HepG2 (cell line): ENCODE data around the gene SURF2. TPM values are rescaled to one million over a fixed set of nuclear protein-coding genes. Genes with fewer than 3 reads are reported as not detected.

Experiments used
- ATAC-seq: fragments of 200-7000 bp; cut with Tn5 transposase; 3 replicates; pipeline ENCODE4 v1.9.1; 2020; ENCODE audit warnings: mild to moderate bottlenecking, moderate library complexity
- BruUV-seq: library from RNA; stranded (reverse); fragments of 400-500 nt; replicated peaks from 2 replicates; lab custom pipeline; 2021; lab: Mats Ljungman, UMichigan
- CTCF ChIA-PET: fragments of 300-600 bp; formaldehyde crosslinking; extraction: SDS; loops from one replicate; lab custom pipeline; 2021; ENCODE audit warnings: low total read pairs, inconsistent platforms, low intra/inter-chr PET ratio; lab: Yijun Ruan, JAX
- POLR2A ChIA-PET: fragments of 350-600 bp; sonication (Branson Sonifier 250); formaldehyde crosslinking; loops from one replicate; lab custom pipeline; 2020; ENCODE audit warnings: antibody characterized with exemption, inconsistent platforms; lab: Yijun Ruan, JAX
- DNase-seq: peaks from one replicate; pipeline ENCODE4 v3.0.0-alpha.2; 2015; ENCODE audit warnings: low spot score
- FAIRE-seq: peaks from 3 replicates; lab custom pipeline; 2011; peaks lifted over from hg19 to GRCh38; lab: Jason Lieb, UNC
- H2AFZ ChIP-seq: one replicate; pipeline ENCODE4 v1.6.1; 2011; ENCODE audit warnings: low read length, inconsistent platforms
- H3K27ac ChIP-seq: fragments of 300-600 bp; 3 replicates; pipeline ENCODE4 v1.8.0; 2011; ENCODE audit warnings: mixed run types, mild to moderate bottlenecking, mixed read lengths, low read length, inconsistent platforms; ENCODE audit not compliant: insufficient read depth; ENCODE audit errors: extremely low read length
- H3K27me3 ChIP-seq, 2 experiments: fragments of 200-600 bp in 1 of 2; 2 replicates in 1 of 2; 3 replicates in 1 of 2; pipeline versions ENCODE4 v1.6.0 to v1.8.0; 2011; ENCODE audit warnings: low read length in 2 of 2, mild to moderate bottlenecking in 2 of 2, moderate library complexity in 2 of 2, inconsistent platforms in 1 of 2; ENCODE audit not compliant: insufficient read depth in 2 of 2, control insufficient read depth in 1 of 2
- H3K36me3 ChIP-seq, 2 experiments: fragments of 200-600 bp in 1 of 2; replicated peaks in 1 of 2; 2 replicates in 1 of 2; 3 replicates in 1 of 2; pipeline versions ENCODE4 v1.5.1 to v1.8.0; 2011; ENCODE audit warnings: low read length in 2 of 2, inconsistent platforms in 1 of 2; ENCODE audit not compliant: insufficient read depth in 2 of 2, control insufficient read depth in 1 of 2
- H3K4me1 ChIP-seq: 2 replicates; pipeline ENCODE4 v1.5.1; 2012; ENCODE audit warnings: low read length, inconsistent platforms; ENCODE audit not compliant: insufficient read depth
- H3K4me2 ChIP-seq: 2 replicates; pipeline ENCODE4 v1.6.0; 2011; ENCODE audit warnings: low read depth, low read length, inconsistent platforms
- H3K4me3 ChIP-seq, 3 experiments: fragments of 200-600 bp in 1 of 3; sonication (generic), shearing (Covaris generic) in 1 of 3; replicated peaks in 1 of 3; 2 replicates each; pipeline ENCODE4 v1.5.1; 2011 to 2016; ENCODE audit warnings: low read length in 3 of 3, inconsistent platforms in 2 of 3, low read depth in 2 of 3, mild to moderate bottlenecking in 2 of 3, control low read depth in 1 of 3, mixed read lengths in 1 of 3; ENCODE audit not compliant: insufficient read depth in 1 of 3
- H3K79me2 ChIP-seq: one replicate; pipeline ENCODE4 v1.6.1; 2011; ENCODE audit warnings: low read length, inconsistent platforms; ENCODE audit not compliant: insufficient read depth
- H3K9ac ChIP-seq: 2 replicates; pipeline ENCODE4 v1.6.0; 2011; ENCODE audit warnings: mild to moderate bottlenecking, low read depth, low read length, inconsistent platforms; ENCODE audit not compliant: insufficient read depth
- H3K9me3 ChIP-seq: 2 replicates; pipeline ENCODE4 v1.5.1; 2012; ENCODE audit warnings: mild to moderate bottlenecking, low read length
- H4K20me1 ChIP-seq: 2 replicates; pipeline ENCODE4 v1.6.0; 2011; ENCODE audit warnings: inconsistent platforms, mild to moderate bottlenecking, low read length, moderate library complexity; ENCODE audit not compliant: insufficient read depth
- MXD4 ChIP-seq: IDR thresholded peaks from 2 replicates; pipeline ENCODE4 v1.6.1; 2016; ENCODE audit warnings: mild to moderate bottlenecking, missing biosample characterization, missing genetic modification reagents
- RBFOX2 ChIP-seq: fragments of 200-400 bp; formaldehyde crosslinking; IDR thresholded peaks from 2 replicates; pipeline ENCODE4 v1.6.1; 2017; ENCODE audit warnings: low read depth, mild to moderate bottlenecking, low read length
- ZMAT5 ChIP-seq: sonication (generic); formaldehyde crosslinking; IDR thresholded peaks from 2 replicates; pipeline ENCODE4 v1.5.0; 2020; ENCODE audit warnings: mild to moderate bottlenecking, low read depth, missing genetic modification reagents, borderline replicate concordance
- WGBS: methylation state at CpG from one replicate; pipeline ENCODE4 v1.1.6; 2017; ENCODE audit warnings: low lambda C conversion rate; 5-methylcytosine and 5-hydroxymethylcytosine counted together
- in situ Hi-C: cut with HindIII; loops from 2 replicates; pipeline ENCODE4 v1.10.0; 2017; ENCODE audit warnings: low pct_unique_long_range_greater_than_20kb; ENCODE audit not compliant: extremely low pct_ligation_motif_present
- intact Hi-C: fragments of 100-400 bp; cut with micrococcal nuclease; formaldehyde crosslinking; loops from one replicate; pipeline ENCODE4 v1.10.0; 2022; ENCODE audit not compliant: unreplicated experiment
- polyA plus RNA-seq, 8 experiments: library from polyadenylated mRNA; depleted of rRNA in 3 of 8; stranded (reverse) in 7 of 8; unstranded in 1 of 8; fragments of >200 nt; fragmentation: Illumina TruSeq in 4 of 8; extraction: Trizol in 4 of 8; gene quantifications; 2 replicates each; pipeline versions ENCODE4 v1.2.1 to v1.2.3, GENCODE V29; 2011 to 2016; ENCODE audit warnings: low read depth in 4 of 8, missing spikeins in 1 of 8, mixed read lengths in 1 of 8; ENCODE audit not compliant: insufficient read depth in 1 of 8
- total RNA-seq, 5 experiments: library from RNA; depleted of rRNA; stranded (reverse); fragments of >200 nt; fragmentation: Illumina TruSeq; extraction: Trizol; gene quantifications; 2 replicates each; pipeline ENCODE4 v1.2.3, GENCODE V29; 2016; ENCODE audit warnings: low read depth in 1 of 5

The SURF2 gene
- total and polyA plus RNA-seq, 2 of the 13 experiments (the other 11 are each of a cell fraction or from before 2014, with no cell fraction given): 6.3 to 13.6 TPM

- in situ Hi-C loops (loop anchor here (5.0 kb wide), 1 partner anchor 145 kb away; no protein-coding TSS in a partner anchor), intact Hi-C loops (no loop called here)
- H4K20me1 ChIP-seq: 0 out of 2 replicates have a peak, but pooled peaks cover 7% of the 10 kb centered on the region
- no peak for FAIRE-seq
- H3K4me1 ChIP-seq: peaks cover 20% of the 10 kb centered on the region
- H3K79me2 ChIP-seq: peaks cover 26% of the 10 kb centered on the region
- no TSS peak for BruUV-seq
- ChIA-PET POLR2A (no interaction called here), CTCF (no interaction called here)
- WGBS: 99% methylated on average over 57 of the region's 57 CpGs
- H2AFZ ChIP-seq: no peak overlapping the region
- no peaks in the 10 kb centered on the region; a peak in 1 of 5 replicates for H3K27me3 ChIP-seq
- TF ChIP-seq ZMAT5 (CRISPR knock-in tag): no peak
- TF ChIP-seq RBFOX2: peak; percentile 62
- no peak for ATAC-seq
- H3K36me3 ChIP-seq: peaks cover 18 to 41% of the 10 kb centered on the region in 2 experiments; a peak in 4 of 5 replicates
- no peak overlapping the region for H3K4me2 ChIP-seq
- no peak for DNase-seq
- H3K4me3 ChIP-seq: no peak overlapping the region
- no peak overlapping the region for H3K27ac ChIP-seq
- no peak overlapping the region for H3K9ac ChIP-seq
- H3K9me3 ChIP-seq: no peaks in the 10 kb centered on the region
Measured at GRCh38 chr9:133331641-133332380, 24.5 kb upstream of the SURF2 start.

DNA sequence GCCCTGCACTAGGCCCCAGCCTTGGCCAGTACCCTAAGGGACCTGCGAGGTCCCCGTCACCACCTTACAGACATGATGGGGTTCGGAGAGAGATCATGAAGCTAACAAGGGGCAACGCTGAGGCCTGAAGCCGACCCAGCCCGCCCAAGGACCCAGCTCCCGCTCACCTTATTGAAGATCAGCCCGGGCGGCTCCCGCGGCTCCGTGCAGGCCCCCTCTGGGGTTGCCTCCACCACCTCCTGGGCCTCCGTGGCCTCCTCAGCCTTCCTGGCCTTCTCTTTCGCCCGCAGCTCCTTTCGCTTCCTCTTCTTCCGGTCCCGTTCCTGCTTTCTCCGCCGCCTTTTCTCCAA, 24.0 kb upstream of the SURF2 start:
- 0 out of 2 replicates have a peak, but pooled peaks cover 7% of the 10 kb centered on the region for H4K20me1 ChIP-seq
- no peak overlapping the region for H3K4me3 ChIP-seq
- intact Hi-C loops (no loop called here), in situ Hi-C loops (loop anchor here (5.0 kb wide), 1 partner anchor 145 kb away; no protein-coding TSS in a partner anchor)
- FAIRE-seq: no peak
- peaks cover 22% of the 10 kb centered on the region for H3K4me1 ChIP-seq
- H3K9ac ChIP-seq: no peak overlapping the region
- peaks cover 18 to 41% of the 10 kb centered on the region in 2 experiments; a peak in 4 of 5 replicates for H3K36me3 ChIP-seq
- no peak overlapping the region for H2AFZ ChIP-seq
- 91% methylated on average over 20 of the region's 20 CpGs for WGBS
- no peaks in the 10 kb centered on the region for H3K9me3 ChIP-seq
- BruUV-seq: no TSS peak
- ChIA-PET CTCF (no interaction called here), POLR2A (no interaction called here)
- no peak overlapping the region for H3K4me2 ChIP-seq
- no peak overlapping the region for H3K27ac ChIP-seq
- H3K79me2 ChIP-seq: peaks cover 26% of the 10 kb centered on the region
- no peak for ATAC-seq
- H3K27me3 ChIP-seq: no peaks in the 10 kb centered on the region; a peak in 1 of 5 replicates
- TF ChIP-seq RBFOX2 (peak; percentile 21; the same call in 1 of the 2 replicates), MXD4 (CRISPR knock-in tag) (no peak)
- no peak for DNase-seq
